ENCODE results near the gene FCRL3.

Gene FCRL3

DNA sequence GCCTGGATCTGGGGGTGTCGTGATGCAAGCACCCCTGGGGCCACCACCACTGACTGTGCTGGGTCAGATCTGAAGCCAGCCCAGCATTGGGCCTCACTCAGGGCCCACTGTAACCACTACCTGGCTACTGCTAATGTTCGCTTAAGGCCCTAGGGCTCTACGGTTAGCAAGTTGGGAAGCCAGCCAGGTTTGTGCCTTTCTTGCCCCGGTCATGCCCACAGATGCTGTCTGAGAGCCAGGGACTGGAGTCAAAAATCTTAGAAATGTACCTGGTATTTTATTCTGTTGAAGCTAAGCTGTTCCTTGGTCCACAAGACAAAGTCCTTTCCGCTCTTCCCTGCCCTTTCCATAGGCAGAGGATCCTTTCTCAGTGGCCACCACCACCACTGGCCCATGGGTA is 15.2 kb upstream of the FCRL3 start:
- no peaks in the 10 kb centered on the region for H3K4me1 ChIP-seq (ENCODE audit: control insufficient read depth in 2 of 2, insufficient read depth in 2 of 2, low read length in 2 of 2)
- H3K4me3 ChIP-seq (ENCODE audit: low read length in 2 of 2) = no peak overlapping the region
- H3K9me3 ChIP-seq (ENCODE audit: control insufficient read depth in 2 of 2, low read length in 2 of 2) = no peaks in the 10 kb centered on the region
- no peaks in the 10 kb centered on the region for H3K36me3 ChIP-seq (ENCODE audit: control insufficient read depth in 2 of 2, insufficient read depth in 2 of 2, low read length in 2 of 2)
- H3K27ac ChIP-seq (ENCODE audit: low read depth in 2 of 2, low read length in 2 of 2) = no peak overlapping the region
- no peaks in the 10 kb centered on the region for H3K27me3 ChIP-seq (ENCODE audit: control insufficient read depth in 2 of 2, insufficient read depth in 2 of 2, low read length in 2 of 2)
- no peak overlapping the region for H3K9ac ChIP-seq (ENCODE audit: low read depth in 1 of 2, low read length in 2 of 2)

DNA sequence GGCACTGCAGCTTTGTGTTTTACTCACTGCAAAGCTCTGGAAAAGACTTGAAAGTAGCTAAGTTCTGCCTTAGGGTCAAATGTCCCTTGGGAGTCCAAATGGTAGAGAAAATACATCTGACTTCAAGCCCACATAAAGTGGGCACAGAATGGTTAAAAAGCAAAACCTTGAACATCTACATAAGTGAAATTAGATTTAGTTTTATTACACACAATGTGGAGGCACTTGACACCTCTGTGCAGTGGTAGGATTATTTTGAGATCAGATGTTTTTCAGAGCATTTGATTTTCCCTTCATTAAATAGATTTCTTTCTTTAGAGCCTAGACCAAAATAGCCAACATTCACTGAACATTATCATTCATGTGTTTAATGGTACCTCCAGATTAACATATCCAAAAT is 11.2 kb upstream of the FCRL3 start:
- H3K27me3 ChIP-seq (ENCODE audit: control insufficient read depth in 2 of 2, insufficient read depth in 2 of 2, low read length in 2 of 2) = no peaks in the 10 kb centered on the region

DNA sequence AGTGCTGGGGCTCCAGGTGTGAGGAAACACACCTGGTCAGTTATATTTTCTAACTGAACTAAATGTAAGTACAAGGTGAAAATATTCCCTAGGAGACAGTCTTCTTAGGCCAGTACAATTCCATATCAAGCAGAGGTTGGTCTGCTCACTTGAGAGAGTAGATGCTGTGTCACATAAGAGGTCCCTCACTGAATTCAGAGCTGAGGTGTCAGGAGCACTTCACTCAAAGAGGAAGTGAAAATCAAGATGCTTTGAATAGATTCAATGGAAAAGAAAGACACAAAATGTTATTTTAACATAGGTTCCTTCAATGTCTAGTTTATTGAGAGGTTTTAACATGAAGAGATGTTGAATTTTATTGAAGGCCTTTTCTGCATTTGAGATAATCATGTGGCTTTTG is 4.3 kb upstream of the FCRL3 start:
- Histone ChIP-seq H3K9me3 (ENCODE audit: control insufficient read depth in 2 of 2, low read length in 2 of 2) (no peaks in the 10 kb centered on the region), H3K9ac (ENCODE audit: low read depth in 1 of 2, low read length in 2 of 2) (no peak overlapping the region), H3K27me3 (ENCODE audit: control insufficient read depth in 2 of 2, insufficient read depth in 2 of 2, low read length in 2 of 2) (peaks cover 0 to 9% of the 10 kb centered on the region in 2 donors), H3K36me3 (ENCODE audit: control insufficient read depth in 2 of 2, insufficient read depth in 2 of 2, low read length in 2 of 2) (no peaks in the 10 kb centered on the region), H3K4me3 (ENCODE audit: low read length in 2 of 2) (no peak overlapping the region), H3K27ac (ENCODE audit: low read depth in 2 of 2, low read length in 2 of 2) (no peak overlapping the region), H3K4me1 (ENCODE audit: control insufficient read depth in 2 of 2, insufficient read depth in 2 of 2, low read length in 2 of 2) (no peaks in the 10 kb centered on the region)

More for the DNA sequence above, 11.2 kb upstream of the FCRL3 start:
- H3K4me3 ChIP-seq (ENCODE audit: low read length in 2 of 2) = no peak overlapping the region
- no peaks in the 10 kb centered on the region for H3K9me3 ChIP-seq (ENCODE audit: control insufficient read depth in 2 of 2, low read length in 2 of 2)
- no peaks in the 10 kb centered on the region for H3K36me3 ChIP-seq (ENCODE audit: control insufficient read depth in 2 of 2, insufficient read depth in 2 of 2, low read length in 2 of 2)
- H3K4me1 ChIP-seq (ENCODE audit: control insufficient read depth in 2 of 2, insufficient read depth in 2 of 2, low read length in 2 of 2) = no peaks in the 10 kb centered on the region
- H3K9ac ChIP-seq (ENCODE audit: low read depth in 1 of 2, low read length in 2 of 2) = no peak overlapping the region
- H3K27ac ChIP-seq (ENCODE audit: low read depth in 2 of 2, low read length in 2 of 2) = no peak overlapping the region

DNA sequence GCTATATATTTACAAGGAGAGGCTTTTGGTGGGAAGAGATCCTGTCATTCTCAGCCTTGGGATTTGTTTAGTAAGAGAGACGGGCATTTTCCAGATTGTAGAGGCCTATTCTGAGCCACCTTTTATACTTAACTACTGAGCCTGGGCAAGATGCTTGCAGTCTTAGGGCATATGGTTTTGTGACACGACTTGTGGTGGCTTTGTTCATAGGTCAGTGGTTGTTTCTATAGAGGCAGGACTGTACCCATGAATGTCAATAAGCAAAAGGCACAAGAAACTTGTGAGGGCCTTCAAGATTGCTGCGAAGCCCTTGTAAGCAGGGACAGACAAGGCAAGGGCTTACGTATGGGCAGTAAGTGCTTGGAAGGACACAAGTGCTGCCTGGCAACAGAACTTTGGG is 3.4 kb upstream of the FCRL3 start:
- no peaks in the 10 kb centered on the region for H3K36me3 ChIP-seq (ENCODE audit: control insufficient read depth in 2 of 2, insufficient read depth in 2 of 2, low read length in 2 of 2)
- H3K27me3 ChIP-seq (ENCODE audit: control insufficient read depth in 2 of 2, insufficient read depth in 2 of 2, low read length in 2 of 2) = peaks cover 0 to 9% of the 10 kb centered on the region in 2 donors
- no peak overlapping the region for H3K27ac ChIP-seq (ENCODE audit: low read depth in 2 of 2, low read length in 2 of 2)
- no peak overlapping the region for H3K9ac ChIP-seq (ENCODE audit: low read depth in 1 of 2, low read length in 2 of 2)
- H3K4me3 ChIP-seq (ENCODE audit: low read length in 2 of 2) = no peak overlapping the region
- no peaks in the 10 kb centered on the region for H3K4me1 ChIP-seq (ENCODE audit: control insufficient read depth in 2 of 2, insufficient read depth in 2 of 2, low read length in 2 of 2)
- H3K9me3 ChIP-seq (ENCODE audit: control insufficient read depth in 2 of 2, low read length in 2 of 2) = no peaks in the 10 kb centered on the region

DNA sequence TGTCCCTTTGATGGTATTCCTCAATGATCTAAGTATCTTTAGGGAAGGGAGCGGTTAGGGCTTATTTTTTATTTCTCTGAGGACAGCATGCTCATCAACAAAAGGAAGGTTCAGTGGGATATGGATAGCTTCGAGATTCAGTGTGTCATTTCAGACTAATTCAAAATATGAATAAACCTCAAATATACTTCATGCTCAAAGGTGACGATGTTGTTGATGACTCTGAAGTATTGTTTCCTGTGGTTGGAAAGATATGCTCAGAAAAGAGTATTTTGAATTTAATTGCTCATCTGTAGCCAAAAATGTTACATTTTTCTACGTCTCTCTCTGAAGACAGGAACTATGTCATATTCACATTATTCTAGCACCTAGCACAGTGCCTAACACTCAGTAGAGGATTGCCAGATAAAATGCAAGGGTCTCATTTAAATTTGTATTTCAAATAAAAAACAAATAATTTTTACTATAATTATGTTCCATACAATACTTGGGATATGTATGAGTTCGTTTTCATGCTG is 1.8 kb upstream of the FCRL3 start:
- peaks cover 0 to 9% of the 10 kb centered on the region in 2 donors for H3K27me3 ChIP-seq (ENCODE audit: control insufficient read depth in 2 of 2, insufficient read depth in 2 of 2, low read length in 2 of 2)
- H3K9me3 ChIP-seq (ENCODE audit: control insufficient read depth in 2 of 2, low read length in 2 of 2) = no peaks in the 10 kb centered on the region
- no peak overlapping the region for H3K9ac ChIP-seq (ENCODE audit: low read depth in 1 of 2, low read length in 2 of 2)
- H3K36me3 ChIP-seq (ENCODE audit: control insufficient read depth in 2 of 2, insufficient read depth in 2 of 2, low read length in 2 of 2) = no peaks in the 10 kb centered on the region
- no peaks in the 10 kb centered on the region for H3K4me1 ChIP-seq (ENCODE audit: control insufficient read depth in 2 of 2, insufficient read depth in 2 of 2, low read length in 2 of 2)
- H3K4me3 ChIP-seq (ENCODE audit: low read length in 2 of 2) = no peak overlapping the region
- H3K27ac ChIP-seq (ENCODE audit: low read depth in 2 of 2, low read length in 2 of 2) = no peak overlapping the region

DNA sequence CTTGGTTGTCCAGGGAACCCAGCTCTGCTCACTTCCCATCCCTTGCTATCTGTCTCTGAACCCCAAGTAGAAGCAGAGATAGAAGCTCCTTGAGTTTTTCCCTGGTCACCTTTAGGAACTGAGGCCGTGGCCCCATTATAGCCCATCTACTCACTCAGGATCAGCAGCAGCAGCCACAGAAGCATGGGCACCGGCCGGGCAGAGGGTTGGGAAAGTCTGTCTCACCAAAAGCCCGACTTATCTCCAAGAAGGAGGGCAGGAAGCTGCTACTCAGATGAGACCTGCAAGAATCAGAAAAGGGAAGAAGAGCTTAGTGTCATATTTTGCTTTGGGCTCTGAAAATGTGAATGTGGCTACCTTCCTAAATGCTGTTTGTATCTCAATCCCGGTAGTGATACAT is 264 bp downstream of the FCRL3 start:
- no peaks in the 10 kb centered on the region for H3K4me1 ChIP-seq (ENCODE audit: control insufficient read depth in 2 of 2, insufficient read depth in 2 of 2, low read length in 2 of 2)
- H3K9me3 ChIP-seq (ENCODE audit: control insufficient read depth in 2 of 2, low read length in 2 of 2) = no peaks in the 10 kb centered on the region
- H3K27ac ChIP-seq (ENCODE audit: low read depth in 2 of 2, low read length in 2 of 2) = no peak overlapping the region
- H3K9ac ChIP-seq (ENCODE audit: low read depth in 1 of 2, low read length in 2 of 2) = no peak overlapping the region
- H3K27me3 ChIP-seq (ENCODE audit: control insufficient read depth in 2 of 2, insufficient read depth in 2 of 2, low read length in 2 of 2) = peaks cover 0 to 9% of the 10 kb centered on the region in 2 donors
- no peak overlapping the region for H3K4me3 ChIP-seq (ENCODE audit: low read length in 2 of 2)
- H3K36me3 ChIP-seq (ENCODE audit: control insufficient read depth in 2 of 2, insufficient read depth in 2 of 2, low read length in 2 of 2) = no peaks in the 10 kb centered on the region

DNA sequence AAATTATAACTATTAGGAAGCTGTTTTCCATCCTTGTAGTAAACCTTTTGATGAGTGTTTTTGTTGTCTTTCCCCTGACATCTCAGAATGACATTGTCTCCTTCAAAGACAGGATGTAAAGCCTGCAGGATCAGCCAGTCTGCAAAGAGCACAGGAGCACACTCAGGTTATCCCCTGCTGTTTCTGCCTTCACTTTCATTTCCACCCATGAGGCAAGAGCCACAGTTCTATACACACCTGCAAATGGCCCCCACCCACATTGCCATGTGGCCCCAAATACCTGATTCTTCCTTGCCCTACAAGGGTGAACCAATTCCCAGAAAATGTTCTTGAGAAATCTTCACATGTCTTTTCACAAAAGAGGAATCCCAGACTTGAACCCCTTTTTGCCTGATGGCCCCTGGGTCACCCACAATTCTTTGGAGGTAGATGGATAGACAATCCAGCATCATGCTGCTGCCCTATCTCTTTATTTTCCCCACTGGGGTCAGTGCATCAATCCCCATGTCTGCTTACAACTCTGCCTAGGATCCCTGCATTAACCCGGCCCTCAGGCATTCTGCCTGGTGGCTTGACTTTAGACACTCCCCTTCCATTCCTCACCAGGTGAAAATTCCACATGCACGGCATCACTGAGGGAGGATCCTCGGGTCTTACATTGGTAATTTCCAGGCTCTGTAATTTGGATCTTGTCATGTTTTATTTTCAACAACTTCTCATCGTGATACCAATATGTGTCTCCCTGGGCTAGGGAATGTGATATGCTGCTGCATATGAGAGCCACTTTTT is 2.6 kb downstream of the FCRL3 start:
- H3K4me1 ChIP-seq (ENCODE audit: control insufficient read depth in 2 of 2, insufficient read depth in 2 of 2, low read length in 2 of 2) = no peaks in the 10 kb centered on the region
- no peaks in the 10 kb centered on the region for H3K9me3 ChIP-seq (ENCODE audit: control insufficient read depth in 2 of 2, low read length in 2 of 2)
- H3K27me3 ChIP-seq (ENCODE audit: control insufficient read depth in 2 of 2, insufficient read depth in 2 of 2, low read length in 2 of 2) = peaks cover 0 to 9% of the 10 kb centered on the region in 2 donors
- H3K9ac ChIP-seq (ENCODE audit: low read depth in 1 of 2, low read length in 2 of 2) = no peak overlapping the region
- H3K36me3 ChIP-seq (ENCODE audit: control insufficient read depth in 2 of 2, insufficient read depth in 2 of 2, low read length in 2 of 2) = no peaks in the 10 kb centered on the region
- H3K27ac ChIP-seq (ENCODE audit: low read depth in 2 of 2, low read length in 2 of 2) = no peak overlapping the region
- no peak overlapping the region for H3K4me3 ChIP-seq (ENCODE audit: low read length in 2 of 2)

DNA sequence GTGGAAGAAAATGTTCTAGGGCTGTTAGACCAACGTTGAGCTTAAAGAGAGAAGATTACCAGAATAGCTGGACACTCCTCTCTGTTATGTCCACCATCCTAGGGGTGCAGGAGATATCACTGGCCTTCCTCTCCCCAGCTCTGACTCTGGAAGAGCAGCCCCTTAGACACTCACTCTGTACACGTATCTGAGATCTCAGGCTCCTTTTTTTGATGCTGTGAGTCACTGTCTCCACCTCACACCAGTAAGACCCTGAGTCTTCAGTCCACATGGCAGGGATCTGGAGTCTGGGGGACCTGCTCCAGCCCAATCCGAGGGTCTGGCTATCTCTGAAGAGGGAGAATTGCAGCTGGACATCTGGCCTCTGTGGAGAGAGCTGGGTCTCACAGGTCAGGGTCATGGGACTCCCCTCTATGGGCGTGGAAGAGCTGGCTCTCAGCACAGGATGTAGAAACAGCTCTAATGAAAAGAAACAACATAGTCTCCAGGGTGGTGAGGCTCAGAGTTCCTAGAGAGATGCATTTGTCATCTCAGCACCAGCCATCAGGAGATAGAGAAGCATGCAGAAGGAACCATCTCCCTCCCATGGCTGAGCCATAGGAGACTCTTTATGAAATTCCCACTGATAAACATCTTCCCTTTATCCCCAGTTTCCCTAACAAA is 3.5 kb downstream of the FCRL3 start:
- Histone ChIP-seq H3K27ac (ENCODE audit: low read depth in 2 of 2, low read length in 2 of 2) (no peak overlapping the region), H3K9ac (ENCODE audit: low read depth in 1 of 2, low read length in 2 of 2) (no peak overlapping the region), H3K4me1 (ENCODE audit: control insufficient read depth in 2 of 2, insufficient read depth in 2 of 2, low read length in 2 of 2) (no peaks in the 10 kb centered on the region), H3K27me3 (ENCODE audit: control insufficient read depth in 2 of 2, insufficient read depth in 2 of 2, low read length in 2 of 2) (peaks cover 0 to 9% of the 10 kb centered on the region in 2 donors), H3K36me3 (ENCODE audit: control insufficient read depth in 2 of 2, insufficient read depth in 2 of 2, low read length in 2 of 2) (no peaks in the 10 kb centered on the region), H3K4me3 (ENCODE audit: low read length in 2 of 2) (no peak overlapping the region), H3K9me3 (ENCODE audit: control insufficient read depth in 2 of 2, low read length in 2 of 2) (no peaks in the 10 kb centered on the region)

DNA sequence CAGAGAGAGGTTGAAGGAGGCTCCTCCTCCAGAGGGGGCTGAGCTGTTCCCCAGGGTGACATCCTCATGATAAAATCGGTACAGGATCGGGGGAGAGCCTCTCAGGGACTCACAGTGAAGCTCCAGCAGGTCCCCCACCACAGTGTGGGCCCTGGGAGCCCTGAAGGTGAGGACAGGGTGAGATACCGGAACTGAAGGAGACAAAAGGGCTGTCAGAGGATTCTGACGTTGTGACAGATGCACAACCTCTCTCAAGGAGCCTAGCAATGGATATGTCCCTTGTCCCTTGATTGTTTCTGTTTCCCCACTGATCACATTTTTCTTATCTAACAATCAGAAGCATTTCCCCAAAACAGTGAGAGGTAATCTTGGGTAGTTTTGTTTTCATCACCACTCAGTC is 5.2 kb downstream of the FCRL3 start:
- no peaks in the 10 kb centered on the region for H3K4me1 ChIP-seq (ENCODE audit: control insufficient read depth in 2 of 2, insufficient read depth in 2 of 2, low read length in 2 of 2)
- peaks cover 0 to 5% of the 10 kb centered on the region in 2 donors for H3K27me3 ChIP-seq (ENCODE audit: control insufficient read depth in 2 of 2, insufficient read depth in 2 of 2, low read length in 2 of 2)
- no peaks in the 10 kb centered on the region for H3K9me3 ChIP-seq (ENCODE audit: control insufficient read depth in 2 of 2, low read length in 2 of 2)
- no peak overlapping the region for H3K9ac ChIP-seq (ENCODE audit: low read depth in 1 of 2, low read length in 2 of 2)
- no peak overlapping the region for H3K27ac ChIP-seq (ENCODE audit: low read depth in 2 of 2, low read length in 2 of 2)
- no peaks in the 10 kb centered on the region for H3K36me3 ChIP-seq (ENCODE audit: control insufficient read depth in 2 of 2, insufficient read depth in 2 of 2, low read length in 2 of 2)
- H3K4me3 ChIP-seq (ENCODE audit: low read length in 2 of 2) = no peak overlapping the region

DNA sequence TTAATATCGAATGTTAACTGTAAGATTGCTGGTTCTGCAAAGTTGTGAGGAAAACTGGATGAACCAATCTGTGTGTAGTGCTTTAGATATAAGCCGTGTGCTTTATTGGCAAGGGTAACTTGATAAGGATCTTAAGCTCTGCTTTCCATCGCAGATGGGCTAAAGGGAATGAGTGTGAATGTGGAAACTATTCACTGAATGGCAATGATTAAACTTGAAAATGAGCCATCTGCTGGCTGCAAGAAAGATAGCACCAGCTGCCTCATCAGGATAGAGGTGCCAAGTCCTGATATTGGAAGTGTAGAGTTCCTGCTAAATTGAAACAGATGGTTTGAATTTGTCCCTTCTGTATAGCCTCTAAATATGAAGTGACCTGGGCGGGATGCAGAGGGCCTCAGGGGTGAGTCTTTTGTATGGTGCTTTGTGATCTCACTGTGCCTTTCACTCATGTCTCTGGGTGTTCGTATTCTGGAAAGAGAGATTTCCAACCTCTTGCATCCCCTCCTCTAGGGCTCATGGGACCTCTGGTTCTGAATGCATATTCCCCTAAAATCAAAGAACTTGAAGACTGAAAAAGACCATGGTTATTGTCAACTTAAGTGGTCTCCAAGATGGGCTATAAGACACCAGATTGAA is 9.2 kb downstream of the FCRL3 start:
- H3K4me1 ChIP-seq (ENCODE audit: control insufficient read depth in 2 of 2, insufficient read depth in 2 of 2, low read length in 2 of 2) = no peaks in the 10 kb centered on the region
- H3K27me3 ChIP-seq (ENCODE audit: control insufficient read depth in 2 of 2, insufficient read depth in 2 of 2, low read length in 2 of 2) = no peaks in the 10 kb centered on the region
- no peaks in the 10 kb centered on the region for H3K9me3 ChIP-seq (ENCODE audit: control insufficient read depth in 2 of 2, low read length in 2 of 2)
- no peak overlapping the region for H3K4me3 ChIP-seq (ENCODE audit: low read length in 2 of 2)
- H3K36me3 ChIP-seq (ENCODE audit: control insufficient read depth in 2 of 2, insufficient read depth in 2 of 2, low read length in 2 of 2) = no peaks in the 10 kb centered on the region
- no peak overlapping the region for H3K27ac ChIP-seq (ENCODE audit: low read depth in 2 of 2, low read length in 2 of 2)
- no peak overlapping the region for H3K9ac ChIP-seq (ENCODE audit: low read depth in 1 of 2, low read length in 2 of 2)

Data from mucosa of rectum (tissue), 2 donors.